T-cell (primary cell): ENCODE results near the gene DNAJC3. TPM values are rescaled to one million over a fixed set of nuclear protein-coding genes. Genes with fewer than 3 reads are reported as not detected.
A peak's percentile ranks its signal among the peaks of the same experiment; 100 is the strongest.

ENCODE experiments used
- ATAC-seq, 4 experiments: fragments of 200-7000 bp in 3 of 4; fragments of 150-1000 bp in 1 of 4; cut with Tn5 transposase; replicated peaks in 1 of 4; 1 replicate in 3 of 4; 2 replicates in 1 of 4; pipeline ENCODE4 v1.10.0; 2021; ENCODE audit warnings: moderate library complexity in 3 of 4, mild to moderate bottlenecking in 2 of 4, moderate number of reproducible peaks in 1 of 4
- CTCF ChIA-PET, 2 donors: fragments of 300-600 bp; sonication (Branson Sonifier 250); formaldehyde crosslinking; loops; one replicate each; lab custom pipeline; 2022; ENCODE audit warnings: antibody characterized with exemption in 2 of 2; lab: Charles Lee
- POLR2A ChIA-PET, 2 donors: fragments of 300-600 bp; sonication (Branson Sonifier 250); formaldehyde crosslinking; loops; one replicate each; lab custom pipeline; 2022; ENCODE audit warnings: antibody characterized with exemption in 2 of 2; lab: Charles Lee
- DNase-seq, 35 experiments: peaks; one replicate each; pipeline versions ENCODE4 v3.0.0 to v3.0.0-alpha.2; 2013 to 2023
- H3K27ac ChIP-seq: one replicate; pipeline ENCODE4 v1.5.1; 2013; ENCODE audit warnings: low read length
- H3K27me3 ChIP-seq, 2 experiments: replicated peaks in 1 of 2; 1 replicate in 1 of 2; 2 replicates in 1 of 2; pipeline versions ENCODE4 v1.6.1 to v1.7.0; 2013; ENCODE audit warnings: low read length in 1 of 2, mixed read lengths in 1 of 2; ENCODE audit not compliant: control insufficient read depth in 2 of 2, insufficient read depth in 2 of 2; ENCODE audit errors: extremely low read depth in 1 of 2
- H3K36me3 ChIP-seq, 2 donors: 1 replicate in 1 of 2; 2 replicates in 1 of 2; pipeline versions ENCODE4 v1.6.1 to v1.7.0; 2013; ENCODE audit warnings: low read length in 1 of 2; ENCODE audit not compliant: control insufficient read depth in 2 of 2, insufficient read depth in 1 of 2; ENCODE audit errors: extremely low read depth in 1 of 2
- H3K4me1 ChIP-seq, 2 experiments: 1 replicate in 1 of 2; 2 replicates in 1 of 2; pipeline versions ENCODE4 v1.6.1 to v1.7.0; 2013; ENCODE audit warnings: low read length in 2 of 2, mixed read lengths in 1 of 2; ENCODE audit not compliant: insufficient read depth in 2 of 2, control insufficient read depth in 1 of 2; ENCODE audit errors: extremely low read depth in 1 of 2
- H3K4me3 ChIP-seq, 2 donors: 1 replicate in 1 of 2; 2 replicates in 1 of 2; pipeline versions ENCODE4 v1.5.1 to v1.7.0; 2013; ENCODE audit warnings: mild to moderate bottlenecking in 2 of 2, low read length in 1 of 2, moderate library complexity in 1 of 2; ENCODE audit not compliant: control insufficient read depth in 1 of 2; ENCODE audit errors: extremely low read depth in 1 of 2
- H3K9me3 ChIP-seq: 2 replicates; pipeline ENCODE4 v1.7.0; 2013
- H3K27ac Mint-ChIP-seq, 2 donors: one replicate each; pipeline ENCODE4 v1.8.0; 2020 to 2021; ENCODE audit warnings: mild to moderate bottlenecking in 2 of 2, mixed read lengths in 2 of 2
- H3K27me3 Mint-ChIP-seq, 2 donors: one replicate each; pipeline ENCODE4 v1.8.0; 2021 to 2022; ENCODE audit warnings: mixed read lengths in 2 of 2
- H3K36me3 Mint-ChIP-seq: one replicate; pipeline ENCODE4 v1.8.0; 2021; ENCODE audit warnings: mixed read lengths
- H3K4me1 Mint-ChIP-seq, 3 donors: one replicate each; pipeline ENCODE4 v1.8.0; 2020 to 2022; ENCODE audit warnings: mixed read lengths in 3 of 3, mild to moderate bottlenecking in 1 of 3
- H3K4me3 Mint-ChIP-seq, 3 donors: one replicate each; pipeline ENCODE4 v1.8.0; 2020 to 2022; ENCODE audit warnings: mild to moderate bottlenecking in 3 of 3, mixed read lengths in 3 of 3, moderate library complexity in 3 of 3
- H3K9me3 Mint-ChIP-seq, 3 donors: one replicate each; pipeline ENCODE4 v1.8.0; 2020 to 2022; ENCODE audit warnings: mixed read lengths in 3 of 3
- WGBS: methylation state at CpG from one replicate; pipeline ENCODE4 v1.1.5; 2013; ENCODE audit warnings: missing lambda C conversion rate; ENCODE audit not compliant: insufficient coverage; 5-methylcytosine and 5-hydroxymethylcytosine counted together
- total RNA-seq, 35 experiments: library from RNA in 6 of 35; stranded (reverse) in 6 of 35; fragments of 120-200 nt in 1 of 35; gene quantifications; one replicate each; pipeline versions ENCODE4 v1.2.1 to v1.2.4 and lab custom pipeline; 2013 to 2026

DNAJC3 gene
- total RNA-seq, 5 donors from 2014 or later (not counting 1 experiment from before 2014, with no cell fraction given), result 16.6 to 21.3 (median 19.8) TPM

DNA sequence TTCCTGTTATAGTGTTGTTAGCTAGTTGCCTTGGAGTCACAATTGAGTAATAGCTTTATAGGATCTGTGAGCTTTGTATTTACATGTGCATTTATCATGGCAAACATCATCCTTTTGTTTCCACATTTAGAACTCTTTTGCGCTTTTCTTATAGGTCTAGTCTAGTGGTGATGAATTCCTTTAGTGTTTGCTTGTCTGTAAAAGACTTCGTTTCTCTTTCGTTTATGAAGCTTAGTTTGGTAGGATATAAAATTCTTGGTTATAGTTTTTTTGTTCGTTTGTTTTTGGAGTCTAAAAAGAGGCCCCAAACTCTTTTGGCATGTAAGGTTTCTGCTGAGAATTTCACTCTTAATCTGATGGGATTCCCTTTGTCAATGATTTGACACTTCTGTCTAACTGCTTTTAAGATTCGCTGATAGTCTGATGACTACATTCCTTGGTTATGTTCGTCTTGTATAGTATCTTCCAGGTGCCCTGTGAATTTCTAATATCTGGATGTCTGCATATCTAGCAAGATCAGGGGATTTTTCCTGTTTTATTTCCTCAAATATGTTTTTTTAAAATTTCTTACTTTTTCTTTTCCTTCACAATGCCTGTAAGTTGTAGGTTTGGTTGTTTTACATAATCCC lies 20.2 kb downstream of the DNAJC3 start:
- Histone ChIP-seq H3K9me3 (no peaks in the 10 kb centered on the region), H3K4me3 (no peak overlapping the region), H3K27ac (no peak overlapping the region), H3K4me1 (peaks cover 0 to 5% of the 10 kb centered on the region in 2 experiments), H3K36me3 (no peaks in the 10 kb centered on the region), H3K27me3 (no peaks in the 10 kb centered on the region)
- ChIA-PET POLR2A (interaction anchor here in 1 of 2 donors (0.6 to 0.7 kb wide), 2 partner anchors 25 to 61 kb away, joined by 4 read pairs; no protein-coding TSS in a partner anchor), CTCF (no interaction called here)
- H3K27me3 Mint-ChIP-seq, result no peaks in the 10 kb centered on the region
- H3K27ac Mint-ChIP-seq, result no peak overlapping the region
- WGBS, result no CpG with 5 or more reads among the region's 6 CpGs
- H3K4me1 Mint-ChIP-seq, result peaks cover 41 to 49% (median 43%) of the 10 kb centered on the region in 3 donors
- ATAC-seq (no peak), DNase-seq (no peak)
- no peak overlapping the region for H3K4me3 Mint-ChIP-seq
- H3K9me3 Mint-ChIP-seq, result peaks cover 0 to 6% (median 6%) of the 10 kb centered on the region in 3 donors
- peaks cover 8% of the 10 kb centered on the region for H3K36me3 Mint-ChIP-seq

DNA sequence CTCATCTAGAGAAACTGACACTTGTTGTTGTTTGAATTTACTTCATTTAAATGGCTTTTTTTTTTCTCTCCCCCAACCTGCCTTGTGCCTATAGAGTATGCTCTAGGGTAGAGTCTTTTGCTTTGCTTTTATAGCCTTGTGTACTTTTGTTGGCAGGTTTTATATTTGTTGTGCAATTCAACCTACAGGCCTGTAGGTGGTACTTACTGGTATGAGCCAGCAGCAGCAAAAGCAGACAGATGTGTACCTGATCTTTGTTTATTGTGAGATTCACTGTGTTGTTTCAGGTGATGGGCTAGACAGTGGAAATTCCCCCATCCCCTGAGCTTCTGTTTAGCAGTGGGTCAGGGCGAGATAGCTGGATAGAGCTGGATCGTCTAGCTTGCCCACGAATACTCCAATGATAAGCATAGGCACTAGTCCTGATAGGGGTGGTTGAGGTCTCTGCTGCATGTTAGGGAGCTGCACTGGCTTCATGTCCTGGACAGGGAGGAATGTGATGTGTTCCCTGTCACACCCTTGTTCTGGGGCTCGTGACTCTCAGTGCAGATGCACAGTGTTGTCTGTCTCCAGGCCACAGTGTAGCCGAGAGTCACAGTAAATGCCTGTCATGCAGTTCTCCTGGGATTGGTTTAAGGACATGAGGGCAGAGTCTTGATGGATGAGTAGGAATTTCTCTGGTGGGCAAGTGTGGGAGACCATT lies 21.3 kb downstream of the DNAJC3 start:
- 93% methylated on average over 5 of the region's 5 CpGs for WGBS
- Mint-ChIP-seq H3K9me3 (peaks cover 0 to 6% (median 6%) of the 10 kb centered on the region in 3 donors), H3K4me3 (peak overlapping the region in 1 of 3 donors; percentile 10), H3K4me1 (peaks cover 51 to 59% (median 52%) of the 10 kb centered on the region in 3 donors), H3K27me3 (no peaks in the 10 kb centered on the region), H3K36me3 (peaks cover 9% of the 10 kb centered on the region), H3K27ac (no peak overlapping the region)
- POLR2A ChIA-PET, result interaction anchor here in 1 of 2 donors (0.7 kb wide), 1 partner anchor 60 kb away, joined by 4 read pairs; no protein-coding TSS in a partner anchor
- H3K27me3 ChIP-seq, result no peaks in the 10 kb centered on the region
- no peaks in the 10 kb centered on the region for H3K36me3 ChIP-seq
- ATAC-seq (no peak), DNase-seq (peak in 1 of 35 experiments; percentile 7)
- H3K27ac ChIP-seq, result no peak overlapping the region
- H3K9me3 ChIP-seq, result no peaks in the 10 kb centered on the region
- CTCF ChIA-PET, result interaction anchor here in 1 of 2 donors (0.5 to 0.6 kb wide), 3 partner anchors 24 to 136 kb away, joined by 3 to 7 read pairs (median 6); no protein-coding TSS in a partner anchor
- H3K4me3 ChIP-seq, result no peak overlapping the region
- peaks cover 0 to 5% of the 10 kb centered on the region in 2 experiments for H3K4me1 ChIP-seq

DNA sequence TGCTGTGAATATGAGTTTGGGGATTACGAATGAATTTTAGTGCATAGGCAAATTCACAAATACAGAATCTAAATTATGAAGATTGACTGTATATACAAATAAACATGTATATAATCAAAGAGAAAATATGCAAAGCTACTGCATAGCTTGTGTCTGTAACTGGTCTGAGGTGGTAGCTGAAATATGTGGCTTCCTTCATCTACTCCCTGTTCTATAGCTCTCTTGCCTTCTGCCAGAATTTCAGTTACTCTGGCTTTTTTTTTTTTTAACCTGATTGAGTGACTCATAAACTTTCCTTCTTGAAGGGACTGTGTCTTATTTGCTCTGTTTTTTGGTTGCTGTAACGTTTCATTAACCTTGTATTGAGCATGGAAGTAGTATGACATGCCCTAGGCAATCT lies 26.6 kb downstream of the DNAJC3 start:
- no peak overlapping the region for H3K27ac Mint-ChIP-seq
- peaks cover 81 to 90% (median 81%) of the 10 kb centered on the region in 3 donors for H3K4me1 Mint-ChIP-seq
- ChIA-PET POLR2A (interaction anchor here in 1 of 2 donors (0.6 kb wide), 1 partner anchor 8 kb away, joined by 5 read pairs; no protein-coding TSS in a partner anchor), CTCF (interaction anchor here (0.5 to 1.1 kb wide), 4 partner anchors 9 to 388 kb away, joined by 3 to 4 read pairs (median 3); partner anchors contain the start of gene DNAJC3 (in 1 of the 2))
- WGBS, result no CpG with 5 or more reads among the region's 2 CpGs
- Histone ChIP-seq H3K4me1 (peaks cover 2 to 15% of the 10 kb centered on the region in 2 experiments), H3K4me3 (no peak overlapping the region), H3K27ac (no peak overlapping the region), H3K9me3 (no peaks in the 10 kb centered on the region), H3K36me3 (no peaks in the 10 kb centered on the region), H3K27me3 (no peaks in the 10 kb centered on the region)
- no peaks in the 10 kb centered on the region for H3K27me3 Mint-ChIP-seq
- peaks cover 11% of the 10 kb centered on the region for H3K36me3 Mint-ChIP-seq
- ATAC-seq, result no peak
- no peaks in the 10 kb centered on the region for H3K9me3 Mint-ChIP-seq
- no peak overlapping the region for H3K4me3 Mint-ChIP-seq
- no peak for DNase-seq

DNA sequence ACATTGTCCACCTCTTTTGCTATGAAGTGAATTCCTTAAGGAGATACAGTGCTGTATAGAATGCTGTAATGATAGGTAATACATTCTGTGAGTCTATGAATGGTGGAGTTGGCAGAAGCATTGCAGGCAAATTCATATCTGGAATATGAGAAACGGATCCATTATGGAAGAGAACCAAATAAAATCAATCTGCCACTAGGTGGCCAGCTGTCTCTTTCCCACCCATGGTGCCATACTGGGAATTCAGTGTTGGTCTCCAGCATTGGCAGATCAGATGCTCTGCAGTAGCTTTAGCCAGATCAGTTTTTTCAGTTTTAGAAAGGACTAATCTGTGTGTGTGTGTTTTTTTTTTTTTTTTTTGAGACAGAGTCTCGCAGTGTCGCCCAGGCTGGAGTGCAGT lies 27.6 kb downstream of the DNAJC3 start:
- Mint-ChIP-seq H3K27me3 (no peaks in the 10 kb centered on the region), H3K27ac (no peak overlapping the region), H3K36me3 (peaks cover 11% of the 10 kb centered on the region), H3K4me1 (peaks cover 71 to 84% (median 71%) of the 10 kb centered on the region in 3 donors), H3K9me3 (no peaks in the 10 kb centered on the region), H3K4me3 (no peak overlapping the region)
- ATAC-seq, result no peak
- no CpG with 5 or more reads among the region's 3 CpGs for WGBS
- CTCF ChIA-PET, result interaction anchor here in 1 of 2 donors (1.1 kb wide), 1 partner anchor 8 kb away, joined by 3 read pairs; no protein-coding TSS in a partner anchor
- POLR2A ChIA-PET, result interaction anchor here in 1 of 2 donors (0.6 kb wide), 1 partner anchor 293 kb away, joined by 5 read pairs; no protein-coding TSS in a partner anchor
- H3K4me3 ChIP-seq, result no peak overlapping the region
- H3K27me3 ChIP-seq, result no peaks in the 10 kb centered on the region
- H3K4me1 ChIP-seq, result peaks cover 2 to 15% of the 10 kb centered on the region in 2 experiments
- no peaks in the 10 kb centered on the region for H3K9me3 ChIP-seq
- no peak for DNase-seq
- H3K27ac ChIP-seq, result no peak overlapping the region
- no peaks in the 10 kb centered on the region for H3K36me3 ChIP-seq

DNA sequence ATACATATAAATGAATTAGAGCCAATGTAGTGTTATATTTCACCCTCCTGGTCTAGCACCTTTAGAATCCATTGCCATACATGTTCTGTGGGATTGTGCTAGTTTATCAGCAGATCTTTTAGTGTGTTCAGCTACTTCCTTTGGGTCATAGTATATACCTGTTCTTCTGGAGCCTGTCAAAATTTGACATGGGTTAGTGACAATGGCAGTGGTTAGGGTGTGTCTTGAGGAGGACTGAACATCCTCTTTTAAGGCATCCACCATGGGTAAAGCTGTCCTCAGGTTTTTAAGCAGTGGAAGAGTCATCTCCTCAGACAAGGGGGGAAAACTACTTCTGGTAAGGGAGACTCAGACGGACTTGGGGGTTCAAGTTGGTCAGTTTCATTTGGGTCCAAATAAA lies 29.4 kb downstream of the DNAJC3 start:
- peaks cover 55 to 71% (median 58%) of the 10 kb centered on the region in 3 donors for H3K4me1 Mint-ChIP-seq
- Histone ChIP-seq H3K27me3 (no peaks in the 10 kb centered on the region), H3K9me3 (no peaks in the 10 kb centered on the region), H3K4me3 (no peak overlapping the region), H3K36me3 (peaks cover 3 to 8% of the 10 kb centered on the region in 2 donors), H3K4me1 (peaks cover 2 to 15% of the 10 kb centered on the region in 2 experiments), H3K27ac (no peak overlapping the region)
- no peak overlapping the region for H3K4me3 Mint-ChIP-seq
- no peaks in the 10 kb centered on the region for H3K9me3 Mint-ChIP-seq
- peaks cover 21% of the 10 kb centered on the region for H3K36me3 Mint-ChIP-seq
- DNase-seq (no peak), ATAC-seq (peak in 1 of 4 experiments; percentile 38)
- H3K27ac Mint-ChIP-seq, result peak overlapping the region in 1 of 2 donors; percentile 14
- WGBS, result no CpG with 5 or more reads among the region's 1 CpG
- ChIA-PET POLR2A (no interaction called here), CTCF (no interaction called here)
- no peaks in the 10 kb centered on the region for H3K27me3 Mint-ChIP-seq

DNA sequence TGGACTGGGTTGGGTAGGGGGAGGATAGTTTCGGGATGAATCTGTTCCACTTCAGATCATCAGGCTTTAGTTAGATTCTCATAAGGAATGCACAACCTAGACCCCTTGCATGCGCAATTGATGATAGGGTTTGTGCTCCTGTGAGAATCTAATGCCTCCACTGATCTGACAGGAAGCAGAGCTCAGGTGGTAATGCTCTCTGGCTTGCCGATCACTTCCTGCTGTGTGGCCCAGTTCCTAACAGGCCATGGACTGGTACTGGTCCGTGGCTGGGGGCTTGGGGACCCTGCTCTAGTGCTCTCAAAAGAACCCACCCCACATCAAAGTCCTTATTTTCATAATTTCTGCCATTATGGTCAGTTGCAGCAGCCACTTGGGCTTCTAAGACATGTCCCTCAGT lies 30.1 kb downstream of the DNAJC3 start:
- Mint-ChIP-seq H3K36me3 (peaks cover 27% of the 10 kb centered on the region), H3K27me3 (no peaks in the 10 kb centered on the region), H3K27ac (peak overlapping the region; percentile 43 to 66), H3K9me3 (no peaks in the 10 kb centered on the region), H3K4me3 (peak overlapping the region in 1 of 3 donors; percentile 3), H3K4me1 (peaks cover 49 to 65% (median 51%) of the 10 kb centered on the region in 3 donors)
- 15% methylated on average over 2 of the region's 4 CpGs for WGBS
- Histone ChIP-seq H3K4me3 (no peak overlapping the region), H3K27me3 (no peaks in the 10 kb centered on the region), H3K27ac (peak overlapping the region; percentile 13), H3K4me1 (peaks cover 2 to 15% of the 10 kb centered on the region in 2 experiments), H3K36me3 (peaks cover 4 to 9% of the 10 kb centered on the region in 2 donors), H3K9me3 (no peaks in the 10 kb centered on the region)
- ATAC-seq, result peak in 3 of 4 experiments; percentile 40 to 72 (median 49)
- peak in 3 of 35 experiments; percentile 2 to 8 (median 5) for DNase-seq
- CTCF ChIA-PET, result interaction anchor here in 1 of 2 donors (0.6 kb wide), 1 partner anchor 518 kb away, joined by 3 read pairs; no protein-coding TSS in a partner anchor
- POLR2A ChIA-PET, result no interaction called here
